Immature natural killer cell (primary cell): ENCODE measurements around the gene OR1M1. TPM values are rescaled to one million over a fixed set of nuclear protein-coding genes. Genes with fewer than 3 reads are reported as not detected.

ENCODE experiments used
- DNase-seq, 3 donors: peaks; one replicate each; pipeline ENCODE4 v3.0.0; 2022; ENCODE audit warnings: mixed read lengths in 1 of 3
- H3K27ac Mint-ChIP-seq, 6 donors: one replicate each; pipeline ENCODE4 v1.8.0; 2020; ENCODE audit warnings: mixed read lengths in 6 of 6, mild to moderate bottlenecking in 5 of 6, inconsistent platforms in 4 of 6, moderate library complexity in 3 of 6
- H3K27me3 Mint-ChIP-seq, 3 donors: one replicate each; pipeline ENCODE4 v1.8.0; 2020 to 2021; ENCODE audit warnings: low read depth in 3 of 3, mild to moderate bottlenecking in 3 of 3, mixed read lengths in 3 of 3, moderate library complexity in 3 of 3, inconsistent platforms in 1 of 3
- H3K36me3 Mint-ChIP-seq, 3 donors: one replicate each; pipeline ENCODE4 v1.8.0; 2020; ENCODE audit warnings: mixed read lengths in 3 of 3, inconsistent platforms in 2 of 3, mild to moderate bottlenecking in 2 of 3
- H3K4me1 Mint-ChIP-seq, 2 donors: one replicate each; pipeline ENCODE4 v1.8.0; 2020; ENCODE audit warnings: inconsistent platforms in 2 of 2, mild to moderate bottlenecking in 2 of 2, mixed read lengths in 2 of 2, moderate library complexity in 1 of 2
- H3K4me3 Mint-ChIP-seq, 5 donors: one replicate each; pipeline ENCODE4 v1.8.0; 2020; ENCODE audit warnings: mild to moderate bottlenecking in 5 of 5, mixed read lengths in 5 of 5, inconsistent platforms in 3 of 5, moderate library complexity in 3 of 5
- H3K9me3 Mint-ChIP-seq, 6 donors: one replicate each; pipeline ENCODE4 v1.8.0; 2020; ENCODE audit warnings: mild to moderate bottlenecking in 6 of 6, mixed read lengths in 6 of 6, inconsistent platforms in 4 of 6, moderate library complexity in 3 of 6
- polyA plus RNA-seq, 3 donors: library from polyadenylated mRNA; unstranded; fragments of 300-500 nt; fragmentation: Illumina TruSeq; gene quantifications; one replicate each; pipeline ENCODE4 v1.2.3, GENCODE V29; 2021

The OR1M1 gene
- polyA plus RNA-seq, 3 donors from 2014 or later: not detected

DNA sequence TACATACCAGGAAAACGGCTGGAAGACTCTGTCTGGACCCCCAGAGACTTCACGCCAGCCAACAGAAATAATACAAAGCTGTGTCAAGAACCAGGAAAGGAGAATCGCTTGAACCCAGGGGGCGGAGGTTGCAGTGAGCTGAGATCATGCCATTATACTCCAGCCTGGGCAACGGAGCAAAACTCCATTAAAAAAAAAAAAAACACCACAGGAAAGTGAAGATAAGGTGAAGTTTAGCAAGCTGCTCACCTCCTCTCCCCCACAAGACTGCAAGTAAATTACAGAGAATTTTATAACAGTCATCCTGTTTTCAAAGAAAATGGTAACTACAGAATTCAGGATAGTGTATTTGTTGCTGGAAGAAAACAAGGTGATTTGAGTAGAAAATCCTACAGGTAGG, 29.7 kb downstream of the OR1M1 start:
- Mint-ChIP-seq H3K9me3 (no peaks in the 10 kb centered on the region), H3K36me3 (no peaks in the 10 kb centered on the region), H3K27me3 (peaks cover 2 to 11% (median 6%) of the 10 kb centered on the region in 3 donors), H3K27ac (no peak overlapping the region), H3K4me1 (no peaks in the 10 kb centered on the region), H3K4me3 (no peak overlapping the region)
- no peak for DNase-seq

DNA sequence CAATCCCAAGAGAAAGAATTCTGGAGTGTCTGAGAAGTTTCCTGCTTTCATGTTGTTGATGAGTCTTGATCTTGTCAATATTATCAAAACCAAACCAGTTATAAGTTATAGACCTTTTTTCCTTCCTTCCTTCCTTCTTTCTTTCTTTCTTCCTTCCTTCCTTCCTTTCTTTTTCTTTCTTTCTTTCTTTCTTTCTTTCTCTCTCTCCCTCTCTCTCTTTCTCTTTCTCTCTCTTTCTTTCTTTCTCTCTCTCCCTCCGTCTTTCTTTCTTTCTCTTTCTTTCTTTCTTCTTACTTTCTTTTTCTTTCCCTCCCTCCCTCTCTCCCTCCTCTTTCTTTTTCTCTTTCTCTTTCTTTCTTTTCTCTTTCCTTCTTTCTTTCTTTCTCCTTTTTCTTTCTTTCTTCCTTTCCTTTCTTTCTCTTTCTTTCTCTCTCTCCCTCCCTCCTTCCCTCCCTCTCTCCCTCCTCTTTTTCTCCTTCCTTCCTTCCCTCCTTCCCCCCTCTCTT, 40.1 kb downstream of the OR1M1 start, which contains the start of gene OR7G3:
Gene OR7G3 (minus strand): TSS at position 51 of the 506 bp plus-strand sequence. CDS start 0 bp downstream, at position 51.
- H3K36me3 Mint-ChIP-seq: no peaks in the 10 kb centered on the region
- no peak within 1 kb of the TSS for H3K4me3 Mint-ChIP-seq
- H3K27ac Mint-ChIP-seq: no peak within 1 kb of the TSS
- peaks cover 6 to 7% (median 7%) of the 10 kb centered on the region in 3 donors for H3K27me3 Mint-ChIP-seq
- H3K4me1 Mint-ChIP-seq: peaks cover 5 to 9% of the 10 kb centered on the region in 2 donors
- DNase-seq: no peak
- H3K9me3 Mint-ChIP-seq: no peaks in the 10 kb centered on the region

DNA sequence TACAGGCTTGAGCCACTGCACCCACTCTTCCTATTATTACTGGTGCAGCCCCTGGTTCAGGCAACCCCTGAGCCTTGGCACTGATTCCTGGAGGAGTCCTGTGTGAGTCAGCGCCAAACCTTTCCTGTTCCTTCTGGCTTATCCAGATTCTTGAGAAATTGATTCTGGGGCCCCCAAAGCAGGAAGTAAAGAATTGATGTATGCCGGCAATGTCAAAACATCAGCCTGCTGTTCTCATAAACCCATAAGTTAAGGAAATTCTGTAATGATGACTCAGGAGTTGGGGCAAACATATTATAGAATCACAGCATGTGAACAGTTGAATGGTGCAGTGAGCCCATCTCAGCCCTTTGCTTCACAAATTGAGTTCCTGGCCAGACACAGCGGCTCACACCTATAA, 41.3 kb downstream of the OR1M1 start:
- Mint-ChIP-seq H3K36me3 (no peaks in the 10 kb centered on the region), H3K27ac (no peak overlapping the region), H3K4me1 (peaks cover 5 to 9% of the 10 kb centered on the region in 2 donors), H3K4me3 (no peak overlapping the region), H3K9me3 (no peaks in the 10 kb centered on the region), H3K27me3 (peaks cover 4 to 7% (median 6%) of the 10 kb centered on the region in 3 donors)
- no peak for DNase-seq

DNA sequence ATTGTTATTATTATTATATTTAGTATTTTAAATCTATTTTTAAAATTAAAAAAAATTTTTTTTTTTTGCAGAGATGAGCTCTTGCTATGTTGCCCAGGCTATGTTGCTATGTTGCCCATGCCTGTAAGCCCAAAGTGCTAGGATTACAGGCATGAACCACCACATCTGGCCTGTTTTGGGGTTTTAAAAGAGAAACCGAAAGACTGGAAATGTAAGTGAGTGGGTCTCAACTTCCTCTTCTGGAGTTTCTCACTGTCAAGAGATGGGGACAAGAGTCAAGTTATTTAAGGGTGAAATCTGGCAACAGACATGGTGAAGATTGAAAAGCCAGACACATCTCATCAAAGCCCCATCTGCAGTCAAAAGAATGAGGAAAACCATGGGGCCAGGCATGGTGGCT, 44.1 kb downstream of the OR1M1 start:
- peak overlapping the region in 1 of 6 donors; percentile 3 for H3K27ac Mint-ChIP-seq
- peaks cover 5 to 9% of the 10 kb centered on the region in 2 donors for H3K4me1 Mint-ChIP-seq
- H3K4me3 Mint-ChIP-seq: no peak overlapping the region
- peaks cover 4 to 7% (median 6%) of the 10 kb centered on the region in 3 donors for H3K27me3 Mint-ChIP-seq
- H3K36me3 Mint-ChIP-seq: no peaks in the 10 kb centered on the region
- no peaks in the 10 kb centered on the region for H3K9me3 Mint-ChIP-seq
- DNase-seq: no peak

DNA sequence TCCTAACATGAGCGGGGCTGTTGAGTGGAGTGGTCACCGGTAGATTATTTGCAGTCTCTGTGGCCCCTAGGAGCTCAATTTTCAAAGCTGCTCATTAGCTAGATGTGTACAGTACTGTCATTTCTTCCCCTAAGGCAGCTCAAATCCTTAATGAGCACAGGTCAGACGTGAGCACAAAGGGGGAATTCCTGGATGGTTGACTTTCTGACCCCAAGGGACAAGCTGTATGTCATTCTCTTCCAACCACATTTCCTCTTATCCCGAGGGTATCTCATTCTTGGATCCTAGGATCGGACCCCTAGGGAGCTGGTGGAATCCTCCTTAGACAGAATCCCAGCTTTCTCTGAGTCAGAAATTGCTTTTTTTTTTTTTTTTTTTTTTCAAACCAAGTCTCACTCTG, 45.6 kb downstream of the OR1M1 start:
- no peak for DNase-seq
- Mint-ChIP-seq H3K9me3 (no peaks in the 10 kb centered on the region), H3K4me3 (no peak overlapping the region), H3K36me3 (no peaks in the 10 kb centered on the region), H3K27me3 (peaks cover 0 to 4% (median 4%) of the 10 kb centered on the region in 3 donors), H3K4me1 (peaks cover 5 to 9% of the 10 kb centered on the region in 2 donors), H3K27ac (no peak overlapping the region)

DNA sequence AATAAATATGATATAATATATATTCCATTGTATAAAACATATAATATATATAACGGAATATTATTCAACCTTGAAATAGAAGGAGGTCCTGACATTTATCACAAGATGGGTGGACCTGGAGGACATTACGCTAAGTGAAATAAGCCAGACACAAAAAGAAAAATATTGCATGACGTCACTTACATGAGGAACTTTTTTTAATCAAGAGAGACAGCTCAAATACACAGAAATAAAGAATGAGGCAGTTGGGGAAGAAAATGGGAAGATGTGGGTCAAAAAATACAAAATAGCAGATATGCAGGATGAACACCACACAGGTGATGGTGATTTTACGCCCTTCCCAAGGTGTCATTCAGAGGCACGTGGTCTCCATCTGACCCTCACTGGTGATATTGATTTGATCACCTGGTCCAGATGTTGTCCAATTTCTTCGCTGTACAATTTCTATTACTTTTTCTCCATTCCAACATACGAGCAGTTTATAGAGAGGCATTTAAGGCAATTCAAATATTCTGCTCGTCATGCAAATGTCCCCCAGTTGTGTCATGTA, 52.8 kb downstream of the OR1M1 start:
- Mint-ChIP-seq H3K36me3 (peaks cover 5 to 10% (median 5%) of the 10 kb centered on the region in 3 donors), H3K27ac (peak overlapping the region in 5 of 6 donors; percentile 90 to 98 (median 97)), H3K9me3 (peaks cover 0 to 4% (median 2%) of the 10 kb centered on the region in 6 donors), H3K4me3 (peak overlapping the region; percentile 88 to 99 (median 97)), H3K27me3 (peaks cover 0 to 1% (median 0%) of the 10 kb centered on the region in 3 donors), H3K4me1 (peaks cover 36 to 52% of the 10 kb centered on the region in 2 donors)
- no peak for DNase-seq

DNA sequence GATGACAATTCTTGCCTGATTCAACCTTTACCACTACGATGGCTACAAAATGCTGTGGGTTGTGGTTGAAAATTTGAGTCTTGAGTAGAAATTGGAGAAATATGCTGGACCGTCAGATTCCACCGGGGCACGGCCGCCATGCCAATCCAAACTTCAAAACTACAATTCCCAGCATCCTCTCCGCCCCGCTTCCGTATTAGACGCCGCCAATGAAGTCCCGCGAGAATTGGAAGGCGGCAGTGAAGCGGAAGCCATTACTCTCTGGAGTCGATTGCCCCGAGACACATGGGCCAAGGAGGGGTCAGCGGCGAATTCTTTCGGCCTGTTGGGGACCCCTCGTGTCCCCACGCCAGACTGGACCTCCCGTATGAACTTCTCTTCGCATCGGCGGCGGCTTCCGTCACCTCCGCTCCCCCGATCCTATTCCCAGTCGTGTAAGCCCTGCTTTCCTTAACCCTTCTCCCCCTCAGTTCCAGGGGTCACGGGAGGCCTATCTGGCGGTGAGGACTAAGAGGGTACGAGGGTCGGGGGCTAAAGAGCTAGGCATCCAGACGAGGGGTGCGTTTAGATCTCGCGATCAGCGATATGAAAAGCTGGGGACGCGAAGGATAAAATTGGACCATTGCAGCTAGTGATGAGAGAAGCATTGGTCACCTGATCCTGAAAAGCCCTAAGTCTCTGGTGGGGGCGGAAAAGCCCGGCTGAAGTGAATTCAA, 53.5 kb downstream of the OR1M1 start, which contains the start of gene ZNF317:
Gene ZNF317 (plus strand): TSS at position 239 of the 716 bp plus-strand sequence. CDS start 15,620 bp downstream, outside the sequence.
- Mint-ChIP-seq H3K36me3 (peaks cover 8 to 15% (median 9%) of the 10 kb centered on the region in 3 donors), H3K4me1 (peaks cover 36 to 56% of the 10 kb centered on the region in 2 donors), H3K9me3 (peaks cover 0 to 10% (median 6%) of the 10 kb centered on the region in 6 donors), H3K27ac (peak within 1 kb of the TSS; percentile 90 to 98 (median 97)), H3K27me3 (peaks cover 0 to 1% (median 0%) of the 10 kb centered on the region in 3 donors), H3K4me3 (peak within 1 kb of the TSS; percentile 88 to 99 (median 97))
- DNase-seq: peak; percentile 88 to 89 (median 89)

DNA sequence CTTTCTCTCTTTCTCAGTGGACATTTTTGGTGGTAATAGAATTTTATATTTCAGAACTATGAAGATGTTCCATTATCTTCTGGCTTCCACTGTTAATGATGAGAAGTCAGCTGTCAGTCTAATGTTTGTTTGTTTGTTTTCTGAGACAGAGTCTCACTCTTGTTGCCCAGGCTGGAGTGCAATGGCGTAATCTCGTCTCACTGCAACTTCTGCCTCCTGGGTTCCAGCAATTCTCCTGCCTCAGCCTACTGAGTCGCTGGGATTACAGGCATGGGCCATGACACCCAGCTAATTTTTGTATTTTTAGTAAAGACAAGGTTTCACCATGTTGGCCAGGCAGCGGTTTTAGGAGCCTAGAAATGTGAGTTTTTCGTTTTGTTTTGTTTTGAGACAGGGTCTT, 58.1 kb downstream of the OR1M1 start:
- H3K27ac Mint-ChIP-seq: no peak overlapping the region

More for the DNA sequence above, 58.1 kb downstream of the OR1M1 start:
- Mint-ChIP-seq H3K9me3 (peaks cover 6 to 15% (median 9%) of the 10 kb centered on the region in 6 donors), H3K36me3 (peaks cover 13 to 24% (median 14%) of the 10 kb centered on the region in 3 donors), H3K27me3 (peaks cover 0 to 1% (median 0%) of the 10 kb centered on the region in 3 donors), H3K4me1 (peaks cover 62 to 93% of the 10 kb centered on the region in 2 donors), H3K4me3 (peak overlapping the region in 1 of 5 donors; percentile 9)
- no peak for DNase-seq

Other genes with a start within 250 kb of the OR1M1 start
- gene MUC16, start 76.7 kb upstream of the OR1M1 start, polyA plus RNA-seq: not detected
- not detected for gene OR7G2, start 20.4 kb downstream of the OR1M1 start, polyA plus RNA-seq
- not detected for gene OR7G1, start 28.7 kb downstream of the OR1M1 start, polyA plus RNA-seq
- not detected for gene OR7G3, start 39.9 kb downstream of the OR1M1 start, polyA plus RNA-seq
- gene ZNF317, start 53.3 kb downstream of the OR1M1 start, polyA plus RNA-seq: 10 to 100 TPM; 20.3 to 40.4 (median 21.5) TPM
- not detected for gene OR7D2, start 91.9 kb downstream of the OR1M1 start, polyA plus RNA-seq
- not detected for gene OR7D4, start 132.5 kb downstream of the OR1M1 start, polyA plus RNA-seq
- gene OR7E24, start 163.9 kb downstream of the OR1M1 start, polyA plus RNA-seq: not detected
- 10 to 100 TPM in 2 of 3 donors, 1 to 10 TPM in 1; 8.1 to 11.0 (median 10.9) TPM for gene ZNF699, start 222.8 kb downstream of the OR1M1 start, polyA plus RNA-seq
- 10 to 100 TPM; 12.3 to 26.4 (median 16.4) TPM for gene ZNF559, start 237.1 kb downstream of the OR1M1 start, polyA plus RNA-seq